Gastrocnemius medialis (tissue), 4 donors: ENCODE results near the gene DDOST. TPM values are rescaled to one million over a fixed set of nuclear protein-coding genes. Genes with fewer than 3 reads are reported as not detected.
A peak's percentile ranks its signal among the peaks of the same experiment; 100 is the strongest.

Experiments
- ATAC-seq, 2 donors: fragments of 150-250 bp; one replicate each; pipeline ENCODE4 v1.9.1; 2016
- DNase-seq, 2 donors: peaks; one replicate each; pipeline ENCODE4 v3.0.0-alpha.2; 2019
- H3K27ac ChIP-seq, 4 donors: fragments of 200-600 bp; sonication (generic); 1 replicate in 1 of 4; 2 replicates in 3 of 4; pipeline ENCODE4 v1.5.1; 2016 to 2018; ENCODE audit warnings: mild to moderate bottlenecking in 2 of 4, moderate library complexity in 1 of 4
- H3K27me3 ChIP-seq, 3 donors: fragments of 200-600 bp; sonication (generic) in 2 of 3; 1 replicate in 1 of 3; 2 replicates in 2 of 3; pipeline versions ENCODE4 v1.5.1 to v1.6.0; 2016 to 2019; ENCODE audit warnings: mild to moderate bottlenecking in 1 of 3, moderate library complexity in 1 of 3
- H3K36me3 ChIP-seq, 2 donors: fragments of 200-600 bp; sonication (generic) in 1 of 2; one replicate each; pipeline ENCODE4 v1.5.1; 2017 to 2018
- H3K4me1 ChIP-seq, 2 donors: fragments of 200-600 bp; sonication (generic) in 1 of 2; one replicate each; pipeline ENCODE4 v1.5.1; 2016 to 2017; ENCODE audit warnings: mild to moderate bottlenecking in 2 of 2
- H3K4me3 ChIP-seq, 4 donors: fragments of 200-600 bp; sonication (generic) in 3 of 4; 1 replicate in 1 of 4; 2 replicates in 3 of 4; pipeline ENCODE4 v1.5.1; 2016 to 2019; ENCODE audit warnings: mild to moderate bottlenecking in 2 of 4
- H3K9me3 ChIP-seq, 3 donors: fragments of 200-600 bp; sonication (generic) in 2 of 3; 1 replicate in 1 of 3; 2 replicates in 2 of 3; pipeline ENCODE4 v1.5.1; 2016 to 2019
- CTCF ChIP-seq, 5 experiments: fragments of 450-650 bp in 3 of 5; fragments of 200-600 bp in 2 of 5; sonication (generic) in 2 of 5; IDR thresholded peaks in 4 of 5; conservative IDR thresholded peaks in 1 of 5; 1 replicate in 4 of 5; 2 replicates in 1 of 5; pipeline ENCODE4 v1.5.1; 2016 to 2019; ENCODE audit warnings: antibody characterized with exemption in 5 of 5, mild to moderate bottlenecking in 3 of 5, moderate library complexity in 3 of 5
- POLR2A ChIP-seq, 2 donors: fragments of 450-650 bp; IDR thresholded peaks; one replicate each; pipeline ENCODE4 v1.6.1; 2017; ENCODE audit warnings: antibody characterized with exemption in 2 of 2, mild to moderate bottlenecking in 2 of 2, moderate library complexity in 2 of 2
- in situ Hi-C, 4 donors: fragments of 200-750 bp; cut with MboI; loops; one replicate each; pipeline versions ENCODE4 v1.15.0 to v1.8.0; 2017; ENCODE audit warnings: low sequenced_read_pairs in 4 of 4
- intact Hi-C: fragments of 100-400 bp; cut with DNase I; formaldehyde crosslinking; loops from one replicate; pipeline ENCODE4 v1.15.1; 2023; ENCODE audit warnings: low total_unique reads
- total RNA-seq, 4 donors: library from RNA; depleted of rRNA; stranded (reverse); fragments of >200 nt; gene quantifications; one replicate each; pipeline versions ENCODE4 v1.1.0 to v1.2.3, GENCODE V29; 2016

The DDOST gene
- total RNA-seq, 4 donors from 2014 or later: 63.0 to 110 (median 99.8) TPM

GRCh38 chr1:20696397-20697333, 35.5 kb upstream of the DDOST start:
- in situ Hi-C loops (loop anchor here (5.0 to 25.0 kb wide), 3 partner anchors 496 to 666 kb away; no protein-coding TSS in a partner anchor), intact Hi-C loops (loop anchor here (1.0 to 5.0 kb wide), 4 partner anchors 36 to 499 kb away; partner anchors contain the start of gene SH2D5)
- peak; percentile 84 to 86 for ATAC-seq

GRCh38 chr1:20695515-20695914, 34.3 kb upstream of the DDOST start:
- Histone ChIP-seq H3K4me1 (peaks cover 6 to 12% of the 10 kb centered on the region in 2 donors), H3K27ac (no peak overlapping the region), H3K4me3 (no peak overlapping the region), H3K36me3 (no peaks in the 10 kb centered on the region), H3K9me3 (no peaks in the 10 kb centered on the region), H3K27me3 (no peaks in the 10 kb centered on the region)
- no peak for DNase-seq
- in situ Hi-C loops (loop anchor here (5.0 to 25.0 kb wide), 3 partner anchors 497 to 667 kb away; no protein-coding TSS in a partner anchor), intact Hi-C loops (loop anchor here (5.0 kb wide), 1 partner anchor 297 kb away; no protein-coding TSS in a partner anchor)
- TF ChIP-seq CTCF (IDR thresholded peaks at IDR 0.05 in 4 of 5, conservative IDR thresholded peaks at IDR 0.05 in 1 of 5): no peak
- no peak for TF ChIP-seq POLR2A (IDR thresholded peaks at IDR 0.05)
- no peak for ATAC-seq

More at GRCh38 chr1:20696397-20697333, 35.5 kb upstream of the DDOST start:
- peak; percentile 76 to 78 for DNase-seq
- TF ChIP-seq CTCF (IDR thresholded peaks at IDR 0.05 in 4 of 5, conservative IDR thresholded peaks at IDR 0.05 in 1 of 5) (peak; percentile 75 to 98 (median 93)), POLR2A (IDR thresholded peaks at IDR 0.05) (no peak)
- no peaks in the 10 kb centered on the region for H3K9me3 ChIP-seq
- H3K27ac ChIP-seq: peak overlapping the region; percentile 81 to 89 (median 86)
- peak overlapping the region; percentile 66 to 91 (median 68) for H3K4me3 ChIP-seq
- no peaks in the 10 kb centered on the region for H3K36me3 ChIP-seq
- H3K27me3 ChIP-seq: no peaks in the 10 kb centered on the region
- H3K4me1 ChIP-seq: peaks cover 6 to 12% of the 10 kb centered on the region in 2 donors

GRCh38 chr1:20693623-20694022, 32.5 kb upstream of the DDOST start:
- in situ Hi-C loops (loop anchor here in 3 of 4 donors (10.0 to 25.0 kb wide), 2 partner anchors 501 to 669 kb away; no protein-coding TSS in a partner anchor), intact Hi-C loops (no loop called here)
- ATAC-seq: no peak
- no peaks in the 10 kb centered on the region for H3K36me3 ChIP-seq
- peaks cover 0 to 4% of the 10 kb centered on the region in 2 donors for H3K4me1 ChIP-seq
- TF ChIP-seq POLR2A (IDR thresholded peaks at IDR 0.05) (no peak), CTCF (IDR thresholded peaks at IDR 0.05 in 4 of 5, conservative IDR thresholded peaks at IDR 0.05 in 1 of 5) (no peak)
- DNase-seq: no peak
- no peaks in the 10 kb centered on the region for H3K27me3 ChIP-seq
- H3K4me3 ChIP-seq: no peak overlapping the region
- no peaks in the 10 kb centered on the region for H3K9me3 ChIP-seq
- no peak overlapping the region for H3K27ac ChIP-seq

GRCh38 chr1:20691872-20692271, 30.7 kb upstream of the DDOST start:
- Histone ChIP-seq H3K27ac (no peak overlapping the region), H3K9me3 (no peaks in the 10 kb centered on the region), H3K36me3 (no peaks in the 10 kb centered on the region), H3K4me3 (no peak overlapping the region), H3K27me3 (no peaks in the 10 kb centered on the region), H3K4me1 (no peaks in the 10 kb centered on the region)
- intact Hi-C loops (no loop called here), in situ Hi-C loops (loop anchor here in 3 of 4 donors (10.0 to 25.0 kb wide), 2 partner anchors 503 to 670 kb away; no protein-coding TSS in a partner anchor)
- ATAC-seq: no peak
- no peak for DNase-seq
- no peak for TF ChIP-seq POLR2A (IDR thresholded peaks at IDR 0.05)
- TF ChIP-seq CTCF (IDR thresholded peaks at IDR 0.05 in 4 of 5, conservative IDR thresholded peaks at IDR 0.05 in 1 of 5): no peak
